ENCODE measurements around the gene MRPL14. TPM values are rescaled to one million over a fixed set of nuclear protein-coding genes. Genes with fewer than 3 reads are reported as not detected.
A peak's percentile ranks its signal among the peaks of the same experiment; 100 is the strongest.

The MRPL14 gene
- total and polyA plus RNA-seq, 2 of the 4 experiments (the other 2 are of a cell fraction), result 43.7 to 87.9 TPM

GRCh38 chr6:44072959-44073611 is 54.2 kb downstream of the MRPL14 start:
- H4K8ac ChIP-seq (ENCODE audit: low read depth in 2 of 2, low read length in 2 of 2), result peak overlapping the region; percentile 99 to 100
- H3K9me3 ChIP-seq (ENCODE audit: control insufficient read depth, insufficient read depth, low read length), result no peaks in the 10 kb centered on the region
- H3K9me1 ChIP-seq (ENCODE audit: insufficient read depth, low read length), result peaks cover 16% of the 10 kb centered on the region
- H2BK120ac ChIP-seq (ENCODE audit: low read depth, low read length), result peak overlapping the region; percentile 99
- DNase-seq (peak; percentile 88), ATAC-seq (ENCODE audit: low read depth) (peak; percentile 79)
- ChIA-PET POLR2A (ENCODE audit: unreplicated experiment) (interaction anchor here (0.6 kb wide), 1 partner anchor 173 kb away, joined by 7 read pairs; no protein-coding TSS in a partner anchor), CTCF (interaction anchor here (4.6 kb wide), 1 partner anchor 304 kb away, joined by 22 read pairs; the partner anchor contains the start of gene VEGFA)
- H2AFZ ChIP-seq (replicated peaks; ENCODE audit: low read length, poor library complexity), result peak overlapping the region; percentile 95
- peak overlapping the region; percentile 95 for H3K4me2 ChIP-seq (ENCODE audit: low read depth, low read length)
- intact Hi-C loops (cut with micrococcal nuclease) (loop anchor here (5.0 kb wide), 2 partner anchors 81 to 141 kb away; no protein-coding TSS in a partner anchor), in situ Hi-C loops (cut with MboI; ENCODE audit: low sequenced_read_pairs) (loop anchor here (5.0 to 10.0 kb wide), 2 partner anchors 301 to 468 kb away; partner anchors contain the start of gene VEGFA), dilution Hi-C loops (cut with HindIII; ENCODE audit: low sequenced_read_pairs, unreplicated experiment) (no loop called here)
- H3K14ac ChIP-seq (replicated peaks; ENCODE audit: low read depth, low read length), result peak overlapping the region; percentile 99
- peak overlapping the region; percentile 99 for H4K5ac ChIP-seq (ENCODE audit: low read depth, low read length)
- peak overlapping the region; percentile 98 for H3K23ac ChIP-seq (ENCODE audit: low read depth, low read length)
- peak overlapping the region; percentile 95 for H3K18ac ChIP-seq (ENCODE audit: low read depth, low read length)
- peak overlapping the region; percentile 93 for H3K9ac ChIP-seq (ENCODE audit: low read depth, low read length)
- H3K4me1 ChIP-seq (ENCODE audit: control insufficient read depth, insufficient read depth, low read length), result peaks cover 34% of the 10 kb centered on the region
- H2BK20ac ChIP-seq (ENCODE audit: low read depth, low read length), result peak overlapping the region; percentile 99
- no peaks in the 10 kb centered on the region for H3K36me3 ChIP-seq (ENCODE audit: control insufficient read depth, insufficient read depth, low read length)
- peak overlapping the region; percentile 100 for H4K91ac ChIP-seq (ENCODE audit: insufficient read depth, low read depth, low read length)
- peak overlapping the region; percentile 35; the same call in 1 of the 2 replicates for H3K4me3 ChIP-seq (ENCODE audit: insufficient read depth, low read depth, low read length)
- peak overlapping the region; percentile 100 for H2AK5ac ChIP-seq (ENCODE audit: low read depth, low read length)
- no peaks in the 10 kb centered on the region for H3K27me3 ChIP-seq (ENCODE audit: control insufficient read depth, insufficient read depth, low read length)
- H2BK15ac ChIP-seq (ENCODE audit: low read depth, low read length), result peak overlapping the region; percentile 100; the same call in 2 of the 3 replicates
- peak overlapping the region; percentile 98 for H2BK5ac ChIP-seq (ENCODE audit: low read depth, low read length, poor library complexity, severe bottlenecking)
- H2AK9ac ChIP-seq (replicated peaks; ENCODE audit: low read depth, low read length, poor library complexity), result peak overlapping the region; percentile 100
- peak overlapping the region; percentile 96 for H3K27ac ChIP-seq (ENCODE audit: insufficient read depth, low read length)
- peak overlapping the region; percentile 97 for H3K4ac ChIP-seq (ENCODE audit: low read depth, low read length)
- no TSS peak for BruUV-seq (replicated peaks)
- H3K79me1 ChIP-seq (ENCODE audit: low read depth in 1 of 2, low read length in 2 of 2), result peaks cover 0 to 15% of the 10 kb centered on the region in 2 experiments; a peak in 3 of 4 replicates
- WGBS, 2 experiments (ENCODE audit: extremely low coverage in 2 of 2, insufficient read length in 1 of 2), result 0% methylated on average over 4 of the region's 55 CpGs; no CpG with 5 or more reads in 1 of the 2 experiments
- H4K20me1 ChIP-seq (ENCODE audit: insufficient read depth, low read length), result no peaks in the 10 kb centered on the region
- H3K56ac ChIP-seq (ENCODE audit: extremely low read depth, insufficient read depth, low read length), result peak overlapping the region; percentile 91
- TF ChIP-seq MAFK (IDR thresholded peaks at IDR 0.05; ENCODE audit: low read depth, low read length) (no peak), ELK1 (IDR thresholded peaks at IDR 0.05; ENCODE audit: borderline replicate concordance, low read depth, low read length) (no peak), CTCF (conservative IDR thresholded peaks at IDR 0.05; ENCODE audit: low read depth, low read length) (no peak), RFX5 (IDR thresholded peaks at IDR 0.05; ENCODE audit: low read depth, low read length) (no peak), BHLHE40 (IDR thresholded peaks at IDR 0.05; ENCODE audit: low read depth, low read length) (peak; percentile 34), SMC3 (IDR thresholded peaks at IDR 0.05; ENCODE audit: low read depth, low read length) (0 out of 2 replicates have a peak, but pooled peaks have one; percentile 2), MAZ (IDR thresholded peaks at IDR 0.05; ENCODE audit: borderline replicate concordance, low read depth, low read length) (peak; percentile 94), RCOR1 (IDR thresholded peaks at IDR 0.05; ENCODE audit: insufficient replicate concordance, low read length) (no peak), FOS (IDR thresholded peaks at IDR 0.05; ENCODE audit: low read depth, low read length) (no peak), MXI1 (IDR thresholded peaks at IDR 0.05; ENCODE audit: borderline replicate concordance, low read depth, low read length) (no peak), CHD1 (IDR thresholded peaks at IDR 0.05; ENCODE audit: low read depth, low read length) (no peak), USF2 (IDR thresholded peaks at IDR 0.05; ENCODE audit: low read depth, low read length) (no peak), POLR2A (IDR thresholded peaks at IDR 0.05; ENCODE audit: low read depth, low read length) (no peak), RAD21 (IDR thresholded peaks at IDR 0.05; ENCODE audit: low read length) (no peak; the same call in 1 of the 2 replicates)

All from IMR-90 (cell line).